Naive thymus-derived CD4-positive, alpha-beta T cell (primary cell): ENCODE data around the gene MED12L. TPM values are rescaled to one million over a fixed set of nuclear protein-coding genes. Genes with fewer than 3 reads are reported as not detected.
A peak's percentile ranks its signal among the peaks of the same experiment; 100 is the strongest.

Experiments
- ATAC-seq: fragments of 150-1000 bp; cut with Tn5 transposase; 2 replicates; pipeline ENCODE4 v1.10.0; 2021; ENCODE audit warnings: mild to moderate bottlenecking, moderate library complexity
- CTCF ChIA-PET: fragments of 350-600 bp; sonication (Branson Sonifier 250); formaldehyde crosslinking; loops from one replicate; lab custom pipeline; 2021; ENCODE audit warnings: antibody characterized with exemption; lab: Charles Lee
- POLR2A ChIA-PET: fragments of 350-600 bp; sonication (Branson Sonifier 250); formaldehyde crosslinking; loops from one replicate; lab custom pipeline; 2021; ENCODE audit warnings: antibody characterized with exemption, inconsistent platforms; lab: Charles Lee
- DNase-seq, 9 donors: peaks; one replicate each; pipeline versions ENCODE4 v3.0.0 to v3.0.0-alpha.2; 2020 to 2022; ENCODE audit warnings: mixed read lengths in 1 of 9
- H3K27ac ChIP-seq: one replicate; pipeline ENCODE4 v1.7.0; 2013; ENCODE audit warnings: mild to moderate bottlenecking, low read depth, low read length, moderate library complexity
- H3K27me3 ChIP-seq, 2 donors: one replicate each; pipeline ENCODE4 v1.7.0; 2013; ENCODE audit warnings: low read length in 2 of 2, mild to moderate bottlenecking in 2 of 2, moderate library complexity in 2 of 2; ENCODE audit not compliant: control insufficient read depth in 2 of 2, insufficient read depth in 2 of 2
- H3K36me3 ChIP-seq, 3 experiments: 1 replicate in 2 of 3; 2 replicates in 1 of 3; pipeline ENCODE4 v1.7.0; 2013; ENCODE audit warnings: low read length in 3 of 3, mild to moderate bottlenecking in 3 of 3, moderate library complexity in 1 of 3; ENCODE audit not compliant: insufficient read depth in 3 of 3, control insufficient read depth in 2 of 3
- H3K4me1 ChIP-seq, 2 donors: one replicate each; pipeline ENCODE4 v1.7.0; 2013; ENCODE audit warnings: low read length in 2 of 2, mild to moderate bottlenecking in 2 of 2, moderate library complexity in 1 of 2; ENCODE audit not compliant: control insufficient read depth in 2 of 2, insufficient read depth in 2 of 2
- H3K4me3 ChIP-seq: 2 replicates; pipeline ENCODE4 v1.7.0; 2013; ENCODE audit warnings: mild to moderate bottlenecking, low read length
- H3K9me3 ChIP-seq, 3 experiments: 1 replicate in 2 of 3; 2 replicates in 1 of 3; pipeline ENCODE4 v1.7.0; 2013; ENCODE audit warnings: low read length in 3 of 3; ENCODE audit not compliant: control insufficient read depth in 2 of 3
- H3K27ac Mint-ChIP-seq, 9 donors: one replicate each; pipeline ENCODE4 v1.8.0; 2020 to 2022; ENCODE audit warnings: mixed read lengths in 9 of 9, mild to moderate bottlenecking in 8 of 9, moderate library complexity in 5 of 9, inconsistent platforms in 2 of 9
- H3K27me3 Mint-ChIP-seq, 5 donors: one replicate each; pipeline ENCODE4 v1.8.0; 2021 to 2022; ENCODE audit warnings: mixed read lengths in 5 of 5, mild to moderate bottlenecking in 1 of 5
- H3K36me3 Mint-ChIP-seq, 5 donors: one replicate each; pipeline ENCODE4 v1.8.0; 2020 to 2022; ENCODE audit warnings: mixed read lengths in 5 of 5, mild to moderate bottlenecking in 3 of 5, inconsistent platforms in 1 of 5
- H3K4me1 Mint-ChIP-seq, 7 donors: one replicate each; pipeline ENCODE4 v1.8.0; 2020 to 2022; ENCODE audit warnings: mixed read lengths in 7 of 7, mild to moderate bottlenecking in 3 of 7, inconsistent platforms in 1 of 7
- H3K4me3 Mint-ChIP-seq, 10 donors: one replicate each; pipeline ENCODE4 v1.8.0; 2020 to 2022; ENCODE audit warnings: mild to moderate bottlenecking in 10 of 10, mixed read lengths in 10 of 10, moderate library complexity in 6 of 10, inconsistent platforms in 2 of 10
- H3K9me3 Mint-ChIP-seq, 11 donors: one replicate each; pipeline ENCODE4 v1.8.0; 2020 to 2022; ENCODE audit warnings: mixed read lengths in 11 of 11, mild to moderate bottlenecking in 4 of 11, inconsistent platforms in 1 of 11, moderate library complexity in 1 of 11
- intact Hi-C, 2 donors: fragments of 100-400 bp; cut with micrococcal nuclease; formaldehyde crosslinking; loops; one replicate each; pipeline ENCODE4 v1.15.1; 2023
- polyA plus RNA-seq, 2 donors: library from polyadenylated mRNA; unstranded; fragments of 300-500 nt; fragmentation: Illumina TruSeq; gene quantifications; one replicate each; pipeline ENCODE4 v1.2.3, GENCODE V29; 2021
- total RNA-seq, 6 experiments: library from RNA in 5 of 6; stranded (reverse) in 5 of 6; gene quantifications; 1 replicate in 5 of 6; 2 replicates in 1 of 6; pipeline ENCODE4 v1.2.3 and lab custom pipeline; 2021 to 2026

The MED12L gene
- total and polyA plus RNA-seq, 7 experiments from 2014 or later = 0.32 to 4.9 (median 0.68) TPM; not detected in 2

- peaks cover 9 to 24% (median 12%) of the 10 kb centered on the region in 5 donors for H3K27me3 Mint-ChIP-seq
- CTCF ChIA-PET = no interaction called here
- no peaks in the 10 kb centered on the region for H3K36me3 Mint-ChIP-seq
- no peaks in the 10 kb centered on the region for H3K36me3 ChIP-seq
- peaks cover 0 to 2% (median 0%) of the 10 kb centered on the region in 11 donors for H3K9me3 Mint-ChIP-seq
- peaks cover 0 to 6% (median 0%) of the 10 kb centered on the region in 7 donors for H3K4me1 Mint-ChIP-seq
- no peaks in the 10 kb centered on the region for H3K9me3 ChIP-seq
- no peak overlapping the region for H3K27ac Mint-ChIP-seq
- H3K27ac ChIP-seq = no peak overlapping the region
- intact Hi-C loops = no loop called here
- POLR2A ChIA-PET = no interaction called here
- H3K4me3 Mint-ChIP-seq = no peak overlapping the region
- no peak overlapping the region for H3K4me3 ChIP-seq
- H3K4me1 ChIP-seq = no peaks in the 10 kb centered on the region
- no peak for DNase-seq
- no peaks in the 10 kb centered on the region for H3K27me3 ChIP-seq
- no peak for ATAC-seq
Observed at GRCh38 chr3:151452368-151452767, 366.9 kb downstream of the MED12L start.

DNA sequence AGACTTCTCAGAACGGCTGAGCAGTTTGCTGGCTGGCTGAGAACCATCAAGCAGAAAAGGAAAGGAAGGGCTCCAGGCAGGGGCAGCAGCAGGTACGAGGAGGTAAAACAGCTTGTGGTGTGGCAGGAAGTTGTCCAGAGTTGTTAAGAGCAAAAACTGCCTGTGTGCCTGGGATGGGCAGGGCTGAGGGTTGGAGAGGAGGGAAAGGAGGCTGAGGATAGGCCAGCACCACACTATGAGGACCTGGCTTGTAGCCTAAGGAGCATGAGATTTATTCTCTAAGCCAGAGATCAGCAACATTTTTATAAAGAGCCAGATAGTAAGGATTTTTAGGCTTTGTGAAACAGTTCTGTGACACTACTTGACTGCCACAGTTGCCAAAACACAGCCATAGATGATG, 367.4 kb downstream of the MED12L start:
- ChIA-PET POLR2A (no interaction called here), CTCF (no interaction called here)
- peaks cover 9 to 26% (median 10%) of the 10 kb centered on the region in 5 donors for H3K27me3 Mint-ChIP-seq
- Histone ChIP-seq H3K4me3 (no peak overlapping the region), H3K27me3 (no peaks in the 10 kb centered on the region), H3K4me1 (no peaks in the 10 kb centered on the region), H3K9me3 (no peaks in the 10 kb centered on the region), H3K27ac (no peak overlapping the region), H3K36me3 (no peaks in the 10 kb centered on the region)
- H3K9me3 Mint-ChIP-seq = peaks cover 0 to 2% (median 0%) of the 10 kb centered on the region in 11 donors
- H3K36me3 Mint-ChIP-seq = no peaks in the 10 kb centered on the region
- ATAC-seq (no peak), DNase-seq (no peak)
- no peak overlapping the region for H3K27ac Mint-ChIP-seq
- peaks cover 0 to 6% (median 0%) of the 10 kb centered on the region in 7 donors for H3K4me1 Mint-ChIP-seq
- H3K4me3 Mint-ChIP-seq = no peak overlapping the region
- intact Hi-C loops = no loop called here

DNA sequence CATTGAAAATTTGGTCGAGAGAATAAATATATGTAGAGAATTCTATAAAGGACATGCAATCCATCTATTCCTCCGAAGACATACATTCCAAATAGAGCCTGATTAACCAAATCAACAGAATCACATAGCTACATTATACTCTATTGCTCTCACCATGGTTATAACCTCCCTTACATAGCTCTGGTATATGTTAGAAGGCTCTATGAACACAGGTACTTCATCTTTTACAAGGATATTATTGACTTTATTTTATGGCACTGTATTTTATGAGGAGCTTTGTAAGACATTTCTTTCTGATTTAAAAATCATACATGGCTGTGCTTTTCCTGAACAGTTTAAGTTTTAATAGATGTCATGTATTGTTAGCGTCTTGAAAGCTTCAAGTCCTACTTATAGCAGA, 370.6 kb downstream of the MED12L start:
- H3K4me1 Mint-ChIP-seq = peaks cover 0 to 6% (median 4%) of the 10 kb centered on the region in 7 donors
- DNase-seq = no peak
- no peaks in the 10 kb centered on the region for H3K27me3 ChIP-seq
- no peaks in the 10 kb centered on the region for H3K36me3 Mint-ChIP-seq
- H3K9me3 Mint-ChIP-seq = peaks cover 0 to under 1% (median 0%) of the 10 kb centered on the region in 11 donors
- H3K9me3 ChIP-seq = no peaks in the 10 kb centered on the region
- no peaks in the 10 kb centered on the region for H3K4me1 ChIP-seq
- H3K27ac Mint-ChIP-seq = no peak overlapping the region
- H3K36me3 ChIP-seq = no peaks in the 10 kb centered on the region
- ATAC-seq = no peak
- no peak overlapping the region for H3K27ac ChIP-seq
- H3K27me3 Mint-ChIP-seq = peaks cover 7 to 29% (median 23%) of the 10 kb centered on the region in 5 donors
- CTCF ChIA-PET = no interaction called here
- intact Hi-C loops = no loop called here
- no peak overlapping the region for H3K4me3 ChIP-seq
- H3K4me3 Mint-ChIP-seq = no peak overlapping the region
- POLR2A ChIA-PET = no interaction called here

GRCh38 chr3:151459358-151459757, 373.9 kb downstream of the MED12L start:
- intact Hi-C loops = no loop called here
- Histone ChIP-seq H3K4me3 (no peak overlapping the region), H3K4me1 (no peaks in the 10 kb centered on the region), H3K9me3 (no peaks in the 10 kb centered on the region), H3K36me3 (no peaks in the 10 kb centered on the region), H3K27me3 (no peaks in the 10 kb centered on the region), H3K27ac (no peak overlapping the region)
- CTCF ChIA-PET = no interaction called here
- POLR2A ChIA-PET = no interaction called here
- ATAC-seq = no peak
- Mint-ChIP-seq H3K27ac (no peak overlapping the region), H3K27me3 (peaks cover 18 to 40% (median 36%) of the 10 kb centered on the region in 5 donors), H3K4me3 (no peak overlapping the region), H3K9me3 (peaks cover 0 to 2% (median 0%) of the 10 kb centered on the region in 11 donors), H3K36me3 (no peaks in the 10 kb centered on the region), H3K4me1 (peaks cover 0 to 8% (median 3%) of the 10 kb centered on the region in 7 donors)
- DNase-seq = no peak

DNA sequence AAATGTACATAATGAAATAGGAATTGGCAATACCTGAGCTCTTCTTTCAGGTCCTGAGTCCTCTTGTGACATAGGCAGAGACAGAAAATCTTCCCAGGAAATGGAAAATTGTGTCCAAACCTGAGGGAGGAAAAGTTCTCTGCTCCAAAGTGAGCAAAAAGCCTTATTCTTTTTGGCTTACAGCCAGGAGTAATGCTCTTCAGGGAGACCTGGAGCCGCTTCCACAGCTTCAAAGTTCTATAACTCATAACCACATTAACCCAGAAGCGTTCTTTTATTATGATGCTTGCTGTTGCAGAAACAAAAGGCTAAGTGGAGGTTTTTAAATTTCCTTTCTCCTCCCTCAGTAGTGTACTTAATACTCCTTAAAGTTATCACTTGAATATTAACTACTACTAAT, 374.8 kb downstream of the MED12L start:
- Mint-ChIP-seq H3K36me3 (no peaks in the 10 kb centered on the region), H3K4me3 (peak overlapping the region in 7 of 10 donors; percentile 16 to 64 (median 44)), H3K27me3 (peaks cover 19 to 47% (median 43%) of the 10 kb centered on the region in 5 donors), H3K4me1 (peaks cover 0 to 8% (median 3%) of the 10 kb centered on the region in 7 donors), H3K27ac (no peak overlapping the region), H3K9me3 (peaks cover 0 to 2% (median 0%) of the 10 kb centered on the region in 11 donors)
- ATAC-seq (no peak), DNase-seq (no peak)
- no peak overlapping the region for H3K4me3 ChIP-seq
- ChIA-PET POLR2A (no interaction called here), CTCF (no interaction called here)
- no peaks in the 10 kb centered on the region for H3K9me3 ChIP-seq
- no peaks in the 10 kb centered on the region for H3K27me3 ChIP-seq
- no peaks in the 10 kb centered on the region for H3K36me3 ChIP-seq
- no peaks in the 10 kb centered on the region for H3K4me1 ChIP-seq
- H3K27ac ChIP-seq = no peak overlapping the region
- intact Hi-C loops = loop anchor here in 1 of 2 donors (10.0 kb wide), 1 partner anchor 1065 kb away; no protein-coding TSS in a partner anchor

DNA sequence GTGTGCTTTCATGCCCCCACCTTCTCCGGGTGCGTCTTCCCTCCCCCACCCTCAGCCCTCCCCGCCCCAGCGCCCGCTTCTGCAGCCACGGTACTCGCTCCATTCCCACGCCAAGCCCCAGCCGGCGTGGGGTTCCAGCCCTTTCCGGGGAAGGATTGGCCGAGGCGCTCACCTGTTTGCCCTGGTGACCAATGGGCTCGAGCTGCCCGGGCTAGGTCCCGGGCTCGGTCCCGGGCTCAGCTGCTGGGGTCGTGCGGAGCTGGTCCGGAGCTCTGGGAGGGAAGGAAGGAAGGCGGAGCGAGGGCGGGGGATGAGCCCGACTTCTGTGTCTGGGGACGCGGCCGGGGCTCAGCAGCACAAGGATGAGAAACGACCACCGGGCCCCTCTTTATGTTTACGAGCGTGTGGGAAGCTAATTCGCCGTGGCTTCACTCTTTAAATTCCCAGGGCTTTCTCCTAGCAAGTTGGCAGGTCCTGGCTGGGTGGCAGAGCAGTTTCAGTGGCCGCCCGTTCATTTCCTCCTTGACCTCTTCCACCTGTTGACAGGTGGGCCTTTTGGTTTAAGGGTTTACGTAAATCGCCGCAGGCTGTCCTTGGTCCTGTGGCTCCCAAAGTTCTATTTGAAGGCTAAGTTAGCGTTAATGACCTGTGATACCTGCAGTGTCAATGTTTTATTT, 375.4 kb downstream of the MED12L start, which contains the start of gene IGSF10:
Gene IGSF10, minus strand, starts transcription at position 288 of the 677 bp plus-strand sequence. CDS start 2,352 bp downstream, outside the sequence.
- no peak within 1 kb of the TSS for H3K4me3 ChIP-seq
- peaks cover 0 to 2% (median 0%) of the 10 kb centered on the region in 11 donors for H3K9me3 Mint-ChIP-seq
- POLR2A ChIA-PET = no interaction called here

More for the DNA sequence above, 375.4 kb downstream of the MED12L start, which contains the start of gene IGSF10:
- H3K27ac ChIP-seq = no peak within 1 kb of the TSS
- Mint-ChIP-seq H3K27me3 (peaks cover 24 to 52% (median 45%) of the 10 kb centered on the region in 5 donors), H3K27ac (no peak within 1 kb of the TSS), H3K4me3 (peak within 1 kb of the TSS in 8 of 10 donors; percentile 16 to 64 (median 50)), H3K36me3 (no peaks in the 10 kb centered on the region), H3K4me1 (peaks cover 0 to 8% (median 3%) of the 10 kb centered on the region in 7 donors)
- no peaks in the 10 kb centered on the region for H3K9me3 ChIP-seq
- H3K4me1 ChIP-seq = no peaks in the 10 kb centered on the region
- no peaks in the 10 kb centered on the region for H3K36me3 ChIP-seq
- H3K27me3 ChIP-seq = no peaks in the 10 kb centered on the region
- CTCF ChIA-PET = no interaction called here
- ATAC-seq = no peak
- DNase-seq = no peak
- intact Hi-C loops = loop anchor here in 1 of 2 donors (10.0 kb wide), 1 partner anchor 1064 kb away; no protein-coding TSS in a partner anchor
